Loucy (cell line): ENCODE data around the gene PTPN21.

ENCODE experiments used
- H2AFZ ChIP-seq: fragments of 200-600 bp; sonication (generic); 2 replicates; pipeline ENCODE4 v1.6.0; 2016; ENCODE audit warnings: antibody characterized with exemption, mild to moderate bottlenecking, low read length, moderate library complexity
- H3F3A ChIP-seq: fragments of 200-600 bp; 2 replicates; pipeline ENCODE4 v1.6.0; 2016; ENCODE audit warnings: antibody characterized with exemption, low read depth, mild to moderate bottlenecking
- H3K27me3 ChIP-seq: fragments of 200-600 bp; sonication (generic); 2 replicates; pipeline ENCODE4 v1.6.1; 2014; ENCODE audit warnings: low read length, mild to moderate bottlenecking; ENCODE audit not compliant: insufficient read depth, poor library complexity, severe bottlenecking
- H3K36me3 ChIP-seq: fragments of 200-600 bp; sonication (generic); 2 replicates; pipeline ENCODE4 v1.6.1; 2016; ENCODE audit warnings: low read length; ENCODE audit not compliant: insufficient read depth
- H3K4me1 ChIP-seq: fragments of 200-600 bp; sonication (generic); 2 replicates; pipeline ENCODE4 v1.5.1; 2014; ENCODE audit warnings: low read length, mild to moderate bottlenecking; ENCODE audit not compliant: insufficient read depth, poor library complexity, severe bottlenecking
- H3K4me2 ChIP-seq: fragments of 200-600 bp; sonication (generic); 2 replicates; pipeline ENCODE4 v1.6.0; 2014; ENCODE audit warnings: antibody characterized with exemption, low read length, low read depth, mild to moderate bottlenecking; ENCODE audit not compliant: poor library complexity, severe bottlenecking
- H3K4me3 ChIP-seq: fragments of 200-600 bp; sonication (generic); 2 replicates; pipeline ENCODE4 v1.5.1; 2014; ENCODE audit warnings: low read length, mild to moderate bottlenecking, mixed read lengths; ENCODE audit not compliant: poor library complexity, severe bottlenecking
- H3K79me2 ChIP-seq: fragments of 200-600 bp; sonication (generic); 2 replicates; pipeline ENCODE4 v1.6.1; 2014; ENCODE audit warnings: low read length; ENCODE audit not compliant: insufficient read depth
- H3K9ac ChIP-seq: fragments of 200-600 bp; sonication (generic); 2 replicates; pipeline ENCODE4 v1.6.0; 2014; ENCODE audit warnings: mild to moderate bottlenecking, low read depth, low read length, moderate library complexity; ENCODE audit not compliant: poor library complexity, severe bottlenecking
- H3K9me2 ChIP-seq: fragments of 200-600 bp; sonication (generic); replicated peaks from 2 replicates; pipeline ENCODE4 v1.6.1; 2016; ENCODE audit warnings: low read depth, low read length, mixed read lengths
- H3K9me3 ChIP-seq: fragments of 200-600 bp; sonication (generic); 2 replicates; pipeline ENCODE4 v1.6.1; 2014; ENCODE audit warnings: mild to moderate bottlenecking, antibody characterized with exemption, low read length, low read depth; ENCODE audit not compliant: insufficient read depth
- H4K20me1 ChIP-seq: fragments of 200-600 bp; sonication (generic); 2 replicates; pipeline ENCODE4 v1.6.0; 2014; ENCODE audit warnings: antibody characterized with exemption, low read length, mild to moderate bottlenecking; ENCODE audit not compliant: insufficient read depth, poor library complexity, severe bottlenecking
- CTCF ChIP-seq: fragments of 200-600 bp; sonication (generic); conservative IDR thresholded peaks from 2 replicates; pipeline ENCODE4 v1.5.1; 2014; ENCODE audit warnings: mild to moderate bottlenecking, antibody characterized with exemption, low read length
- EZH2phosphoT487 ChIP-seq: fragments of 200-600 bp; IDR thresholded peaks from 2 replicates; pipeline ENCODE4 v1.6.1; 2018; ENCODE audit warnings: antibody characterized with exemption, mild to moderate bottlenecking, moderate library complexity, borderline replicate concordance

PTPN21 gene

GRCh38 chr14:88422047-88422446 lies 132.8 kb downstream of the PTPN21 start:
- Histone ChIP-seq H3K9me3 (0 out of 2 replicates have a peak, but pooled peaks cover 3% of the 10 kb centered on the region), H3K9ac (no peak overlapping the region), H3K4me2 (no peak overlapping the region), H3K36me3 (0 out of 2 replicates have a peak, but pooled peaks cover 5% of the 10 kb centered on the region), H3K4me1 (no peaks in the 10 kb centered on the region), H2AFZ (no peak overlapping the region), H4K20me1 (no peaks in the 10 kb centered on the region), H3K4me3 (no peak overlapping the region), H3K27me3 (no peaks in the 10 kb centered on the region), H3F3A (no peaks in the 10 kb centered on the region), H3K79me2 (no peaks in the 10 kb centered on the region), H3K9me2 (no peaks in the 10 kb centered on the region)
- TF ChIP-seq EZH2phosphoT487 = no peak
- TF ChIP-seq CTCF = no peak

- Histone ChIP-seq H3K9me2 (no peaks in the 10 kb centered on the region), H3K4me2 (no peak overlapping the region), H3K4me3 (no peak overlapping the region), H4K20me1 (no peaks in the 10 kb centered on the region), H3F3A (no peaks in the 10 kb centered on the region), H3K4me1 (no peaks in the 10 kb centered on the region), H3K79me2 (no peaks in the 10 kb centered on the region), H3K9me3 (0 out of 2 replicates have a peak, but pooled peaks cover 7% of the 10 kb centered on the region), H3K9ac (no peak overlapping the region), H3K36me3 (0 out of 2 replicates have a peak, but pooled peaks cover 5% of the 10 kb centered on the region), H2AFZ (no peak overlapping the region), H3K27me3 (no peaks in the 10 kb centered on the region)
- no peak for TF ChIP-seq CTCF
- TF ChIP-seq EZH2phosphoT487 = no peak
Observed at GRCh38 chr14:88421286-88421685, 133.5 kb downstream of the PTPN21 start.

- Histone ChIP-seq H3K27me3 (no peaks in the 10 kb centered on the region), H3K36me3 (0 out of 2 replicates have a peak, but pooled peaks cover 5% of the 10 kb centered on the region), H4K20me1 (no peaks in the 10 kb centered on the region), H3K4me2 (no peak overlapping the region), H2AFZ (no peak overlapping the region), H3K9ac (no peak overlapping the region), H3K79me2 (no peaks in the 10 kb centered on the region), H3F3A (no peaks in the 10 kb centered on the region), H3K4me1 (no peaks in the 10 kb centered on the region), H3K4me3 (no peak overlapping the region), H3K9me2 (no peaks in the 10 kb centered on the region), H3K9me3 (peaks cover 13% of the 10 kb centered on the region; the same call in 1 of the 2 replicates)
- TF ChIP-seq CTCF = no peak
- TF ChIP-seq EZH2phosphoT487 = no peak
Observed at GRCh38 chr14:88420187-88420586, 134.6 kb downstream of the PTPN21 start.
